ENCODE measurements around the gene FAR1. TPM values are rescaled to one million over a fixed set of nuclear protein-coding genes. Genes with fewer than 3 reads are reported as not detected.

Gene FAR1
- total RNA-seq, 4 donors from 2014 or later: 9.8 to 29.0 (median 16.4) TPM

DNA sequence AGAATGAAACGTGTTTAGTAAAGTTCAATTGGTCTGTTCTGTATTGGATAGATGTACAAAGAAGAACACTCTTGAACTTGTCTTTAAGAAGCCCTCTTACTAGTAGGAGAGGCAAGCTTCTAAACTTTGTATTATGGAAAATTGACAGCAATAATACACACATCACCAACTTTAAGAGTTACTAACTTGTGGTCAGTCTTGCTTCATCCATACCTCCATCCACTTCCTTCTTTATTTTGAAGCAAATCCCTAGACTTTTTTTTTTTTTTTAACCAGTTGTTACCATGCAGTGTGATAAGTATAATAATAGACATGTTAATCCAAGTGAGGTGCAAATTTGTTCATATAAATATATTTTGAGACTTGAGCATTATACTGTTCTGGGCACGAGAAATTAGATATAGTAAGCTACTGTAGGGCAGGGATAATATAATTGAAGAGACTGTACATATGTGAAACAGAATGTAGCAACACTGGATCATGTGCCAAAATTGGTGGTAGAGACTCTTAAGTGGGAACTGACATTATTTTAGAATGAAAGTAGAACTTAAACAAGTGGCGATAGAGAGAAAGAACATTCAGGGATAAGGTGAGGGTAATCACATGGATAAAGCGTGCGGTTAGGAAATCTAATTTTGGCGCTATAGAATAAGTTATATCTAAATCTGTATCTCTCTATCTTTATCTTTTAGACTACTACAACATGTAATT, 6.5 kb downstream of the FAR1 start:
- Histone ChIP-seq H3K4me1 (peaks cover 14% of the 10 kb centered on the region), H3K27ac (no peak overlapping the region), H3K9me3 (no peaks in the 10 kb centered on the region), H3K36me3 (no peaks in the 10 kb centered on the region), H3K27me3 (no peaks in the 10 kb centered on the region), H3K4me3 (no peak overlapping the region)
- TF ChIP-seq POLR2AphosphoS5 (IDR thresholded peaks at IDR 0.05) (no peak), POLR2A (IDR thresholded peaks at IDR 0.05) (no peak), CTCF (IDR thresholded peaks at IDR 0.05) (no peak), EP300 (IDR thresholded peaks at IDR 0.05) (no peak)
- no peak for DNase-seq (ENCODE audit: low spot score in 2 of 2)
- 85% methylated on average over 6 of the region's 6 CpGs for WGBS

GRCh38 chr11:13676576-13676975, 8.1 kb downstream of the FAR1 start:
- no peak for DNase-seq (ENCODE audit: low spot score in 2 of 2)

DNA sequence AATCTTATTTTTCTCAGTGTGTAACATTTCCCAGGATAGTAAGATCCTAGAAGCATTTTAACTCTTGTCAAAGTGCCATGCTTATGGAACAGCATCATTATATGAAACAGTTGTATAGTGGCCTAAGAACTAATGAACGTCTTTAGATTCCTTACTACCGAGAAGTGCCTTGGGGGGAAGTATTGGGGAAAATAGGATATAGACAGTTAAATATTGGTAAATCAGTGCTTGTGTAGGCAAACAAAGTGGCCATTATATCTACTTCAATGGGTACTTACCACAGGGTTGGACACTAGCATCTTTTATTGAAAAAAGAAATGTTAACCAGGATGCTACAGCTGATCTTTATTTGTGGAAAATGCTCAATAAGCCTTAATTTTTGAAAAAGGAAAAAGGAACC, 11.3 kb downstream of the FAR1 start:
- H3K36me3 ChIP-seq: no peaks in the 10 kb centered on the region
- no peak overlapping the region for H3K27ac ChIP-seq
- H3K4me3 ChIP-seq: no peak overlapping the region
- WGBS: 93% methylated on average over 2 of the region's 2 CpGs
- DNase-seq (ENCODE audit: low spot score in 2 of 2): no peak
- no peaks in the 10 kb centered on the region for H3K27me3 ChIP-seq
- TF ChIP-seq POLR2AphosphoS5 (IDR thresholded peaks at IDR 0.05) (no peak), POLR2A (IDR thresholded peaks at IDR 0.05) (no peak), EP300 (IDR thresholded peaks at IDR 0.05) (no peak), CTCF (IDR thresholded peaks at IDR 0.05) (no peak)
- H3K9me3 ChIP-seq: no peaks in the 10 kb centered on the region
- peaks cover 15% of the 10 kb centered on the region for H3K4me1 ChIP-seq

More at GRCh38 chr11:13676576-13676975, 8.1 kb downstream of the FAR1 start:
- no peak for TF ChIP-seq POLR2AphosphoS5 (IDR thresholded peaks at IDR 0.05)
- no peak for TF ChIP-seq CTCF (IDR thresholded peaks at IDR 0.05)
- Histone ChIP-seq H3K4me3 (no peak overlapping the region), H3K36me3 (no peaks in the 10 kb centered on the region), H3K4me1 (peaks cover 13% of the 10 kb centered on the region), H3K9me3 (no peaks in the 10 kb centered on the region), H3K27me3 (no peaks in the 10 kb centered on the region), H3K27ac (no peak overlapping the region)
- 88% methylated on average over 1 of the region's 1 CpG for WGBS

DNA sequence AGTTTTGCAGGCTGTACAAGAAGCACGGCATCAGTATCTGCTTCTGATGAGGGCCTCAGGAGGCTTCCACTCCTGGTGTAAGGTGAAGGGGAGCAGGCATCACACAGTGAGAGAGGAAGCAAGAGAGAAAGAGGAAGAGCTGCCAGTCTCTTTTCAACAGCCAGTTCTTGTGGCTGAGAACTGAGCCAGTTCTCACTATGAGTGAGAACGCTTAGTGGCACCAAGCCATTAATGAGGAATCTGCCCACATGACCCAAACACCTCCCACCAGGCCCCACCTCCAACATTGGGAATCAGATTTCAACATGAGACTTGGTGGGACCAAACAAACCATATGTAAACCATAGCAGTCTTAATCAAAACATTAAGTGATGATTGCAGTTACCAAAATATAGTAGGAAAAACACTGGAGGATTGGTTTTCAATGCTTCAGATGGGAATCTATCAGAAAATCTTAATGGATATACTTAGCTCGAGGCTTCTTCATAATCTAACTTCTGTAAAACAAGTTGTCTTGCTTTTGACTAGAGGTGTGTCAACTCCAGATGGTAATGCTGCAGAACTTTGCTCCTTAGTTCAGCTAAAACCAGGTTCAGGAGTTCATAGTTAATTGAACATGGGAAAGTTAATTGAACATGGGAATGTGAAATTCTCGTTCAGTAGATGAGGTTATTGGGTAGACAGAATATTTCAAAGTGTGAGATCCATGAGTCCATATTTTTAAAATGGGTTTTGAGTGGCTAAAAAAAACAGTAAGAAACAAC, 12.2 kb downstream of the FAR1 start:
- TF ChIP-seq POLR2A (IDR thresholded peaks at IDR 0.05) (no peak), CTCF (IDR thresholded peaks at IDR 0.05) (no peak), POLR2AphosphoS5 (IDR thresholded peaks at IDR 0.05) (no peak), EP300 (IDR thresholded peaks at IDR 0.05) (no peak)
- Histone ChIP-seq H3K27ac (no peak overlapping the region), H3K4me3 (no peak overlapping the region), H3K36me3 (no peaks in the 10 kb centered on the region), H3K4me1 (peaks cover 24% of the 10 kb centered on the region), H3K27me3 (no peaks in the 10 kb centered on the region), H3K9me3 (no peaks in the 10 kb centered on the region)
- DNase-seq (ENCODE audit: low spot score in 2 of 2): no peak
- 63% methylated on average over 4 of the region's 4 CpGs for WGBS

DNA sequence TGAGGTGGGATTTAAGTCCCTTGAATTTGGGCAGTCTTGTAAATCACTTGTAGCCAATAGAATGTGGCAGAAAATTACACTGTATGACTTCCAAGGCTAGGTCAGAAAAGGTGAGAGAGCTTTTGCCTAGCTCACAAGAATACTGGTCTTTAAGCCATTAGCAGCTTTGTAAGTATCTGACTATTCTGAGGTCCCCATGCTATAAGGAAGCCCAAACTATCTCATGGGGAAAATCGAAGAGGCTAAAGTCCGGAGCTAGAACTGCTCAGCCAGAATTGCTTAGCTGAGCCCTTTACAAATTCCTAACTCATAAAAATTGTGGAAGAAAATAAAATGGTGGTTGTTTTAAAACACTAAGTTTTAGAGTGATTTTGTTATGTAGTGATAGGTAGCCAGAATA, 13.0 kb downstream of the FAR1 start:
- TF ChIP-seq POLR2A (IDR thresholded peaks at IDR 0.05): no peak
- no peak for TF ChIP-seq POLR2AphosphoS5 (IDR thresholded peaks at IDR 0.05)
- TF ChIP-seq CTCF (IDR thresholded peaks at IDR 0.05): no peak
- no peak for TF ChIP-seq EP300 (IDR thresholded peaks at IDR 0.05)
- Histone ChIP-seq H3K36me3 (no peaks in the 10 kb centered on the region), H3K27me3 (no peaks in the 10 kb centered on the region), H3K27ac (no peak overlapping the region), H3K9me3 (no peaks in the 10 kb centered on the region), H3K4me1 (peaks cover 28% of the 10 kb centered on the region), H3K4me3 (no peak overlapping the region)
- no peak for DNase-seq (ENCODE audit: low spot score in 2 of 2)
- 95% methylated on average over 2 of the region's 2 CpGs for WGBS
